ENCODE data around the gene RPAP3.

The RPAP3 gene

GRCh38 chr12:47721431-47721973 lies 15.7 kb upstream of the RPAP3 start:
- no peak for DNase-seq

DNA sequence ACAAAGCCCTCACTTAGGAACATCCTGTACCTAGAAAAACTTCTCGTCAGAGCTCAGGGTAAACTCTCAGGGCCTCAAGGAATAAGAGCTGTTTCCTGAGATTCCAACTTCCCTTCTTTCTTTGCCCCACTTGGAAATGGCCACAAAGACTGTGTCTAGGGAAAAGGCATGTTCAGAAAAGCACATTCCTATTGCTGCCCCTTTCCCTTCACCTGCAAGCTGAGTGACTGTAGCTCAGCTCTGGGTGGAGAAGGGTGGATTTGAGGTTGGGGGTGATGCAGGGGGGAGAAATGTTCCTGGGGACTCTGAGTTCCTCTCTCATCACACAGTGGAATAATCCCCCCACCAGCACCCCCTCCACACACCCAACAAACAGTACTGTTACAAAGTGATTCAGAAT lies 12.7 kb upstream of the RPAP3 start:
- no peak for DNase-seq

GRCh38 chr12:47717443-47718193 lies 11.8 kb upstream of the RPAP3 start:
- DNase-seq: peak; percentile 76 to 85 (median 80)

GRCh38 chr12:47717046-47717442 lies 11.2 kb upstream of the RPAP3 start:
- no peak for DNase-seq

- no peak for DNase-seq
These were observed 10.2 kb upstream of the RPAP3 start for GRCh38 chr12:47715877-47716548.

- peak; percentile 87 to 93 (median 90) for DNase-seq
These were observed 9.6 kb upstream of the RPAP3 start for GRCh38 chr12:47715393-47715876.

GRCh38 chr12:47714826-47715386 lies 9.1 kb upstream of the RPAP3 start:
- DNase-seq: peak; percentile 53 to 80 (median 74)

- no peak for DNase-seq
These were observed 6.3 kb upstream of the RPAP3 start for GRCh38 chr12:47712171-47712570.

- no peak for DNase-seq
These were observed 5.6 kb upstream of the RPAP3 start for GRCh38 chr12:47711448-47711847.

DNA sequence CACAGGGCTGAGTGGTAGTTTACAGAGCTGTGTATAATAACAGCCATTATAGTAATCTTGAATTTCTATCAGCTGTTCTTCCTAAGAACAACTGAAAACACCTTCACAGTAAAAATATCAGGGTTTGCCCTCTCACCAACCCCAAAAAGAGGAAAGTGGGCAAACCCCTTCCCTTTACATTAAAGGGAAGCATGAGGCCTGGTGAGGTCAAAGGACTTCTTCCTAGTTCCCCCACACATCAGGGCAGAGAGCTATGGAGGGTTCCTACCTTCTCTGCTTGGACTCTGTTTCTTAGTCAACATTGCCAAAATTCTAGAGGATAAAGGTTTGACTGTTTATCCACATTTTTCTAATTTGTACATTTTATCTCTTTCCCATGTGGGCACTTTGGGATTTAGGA lies 4.4 kb upstream of the RPAP3 start:
- peak; percentile 49 to 68 (median 65) for DNase-seq

DNA sequence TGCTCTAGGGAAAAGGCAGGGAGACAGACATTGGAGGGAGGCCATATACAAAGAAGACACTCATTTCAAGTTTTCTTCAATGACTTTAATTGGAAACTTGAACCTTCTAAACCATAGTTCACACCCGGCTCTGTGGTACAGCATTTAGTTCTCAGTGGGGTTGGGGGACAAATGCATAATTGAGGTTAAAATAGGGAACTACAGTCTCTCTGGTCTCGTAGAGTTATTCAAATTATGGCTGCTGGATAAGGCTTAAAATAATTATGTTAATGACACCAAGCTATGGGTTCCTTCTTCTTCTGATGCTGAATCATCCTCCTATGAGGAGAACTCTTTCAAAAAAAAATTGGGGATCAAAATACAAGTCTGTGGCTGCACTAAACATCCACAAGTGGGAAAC lies 3.8 kb upstream of the RPAP3 start:
- peak in 2 of 4 experiments; percentile 33 to 46 for DNase-seq

GRCh38 chr12:47709237-47709636 lies 3.4 kb upstream of the RPAP3 start:
- DNase-seq: peak in 1 of 4 experiments; percentile 22

DNA sequence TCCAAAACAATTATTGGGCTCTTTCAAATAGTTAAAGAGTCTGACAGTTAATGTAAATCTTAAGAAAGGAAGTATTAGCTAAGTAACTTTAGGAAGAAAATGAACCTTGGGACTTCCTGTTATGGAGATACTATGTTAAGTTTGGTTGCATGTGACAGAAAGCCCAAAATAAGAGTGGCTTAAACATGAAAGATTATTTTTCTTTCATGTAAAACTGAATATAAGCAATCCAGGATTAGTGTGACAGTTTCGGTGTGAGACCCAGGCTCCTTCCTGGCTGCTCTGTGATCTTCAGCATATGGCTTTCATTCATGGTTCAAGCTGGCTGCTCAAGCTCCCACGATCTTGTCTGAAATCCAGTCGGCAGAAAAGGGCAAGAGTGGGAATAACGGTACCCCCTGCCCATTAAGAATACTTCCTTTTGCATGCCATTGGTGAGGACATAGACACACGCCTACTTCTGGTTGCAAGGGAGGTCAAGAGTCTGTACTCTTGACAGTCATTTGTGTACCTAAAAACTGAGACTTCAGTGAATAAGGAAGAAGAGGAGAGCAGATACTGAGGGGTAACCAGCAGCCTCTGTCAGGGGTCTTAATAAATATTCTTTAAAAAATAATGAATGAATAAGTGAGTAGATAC lies 2.2 kb upstream of the RPAP3 start:
- peak; percentile 17 to 45 (median 38) for DNase-seq

DNA sequence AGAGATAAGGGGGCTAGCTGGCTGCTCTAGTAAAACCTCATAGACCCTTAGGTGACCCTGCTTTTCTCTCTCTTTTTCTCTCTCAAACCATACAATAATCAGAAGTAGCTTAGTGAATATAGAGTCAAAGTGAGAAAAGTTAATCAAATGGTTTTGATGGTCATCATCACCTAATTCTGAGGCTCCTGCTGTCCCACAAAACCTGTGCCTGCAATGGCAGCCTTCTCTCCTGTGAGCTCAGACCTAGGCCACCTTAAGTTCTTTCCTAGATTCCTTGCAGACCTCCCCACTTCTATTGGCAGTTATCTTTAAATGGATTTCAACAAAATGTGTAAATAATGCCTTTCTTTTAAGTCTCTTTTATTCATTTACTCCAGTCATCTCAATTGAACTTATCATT lies 1.5 kb upstream of the RPAP3 start:
- no peak for DNase-seq

GRCh38 chr12:47705229-47705565 lies 633 bp downstream of the RPAP3 start:
- DNase-seq: no peak

DNA sequence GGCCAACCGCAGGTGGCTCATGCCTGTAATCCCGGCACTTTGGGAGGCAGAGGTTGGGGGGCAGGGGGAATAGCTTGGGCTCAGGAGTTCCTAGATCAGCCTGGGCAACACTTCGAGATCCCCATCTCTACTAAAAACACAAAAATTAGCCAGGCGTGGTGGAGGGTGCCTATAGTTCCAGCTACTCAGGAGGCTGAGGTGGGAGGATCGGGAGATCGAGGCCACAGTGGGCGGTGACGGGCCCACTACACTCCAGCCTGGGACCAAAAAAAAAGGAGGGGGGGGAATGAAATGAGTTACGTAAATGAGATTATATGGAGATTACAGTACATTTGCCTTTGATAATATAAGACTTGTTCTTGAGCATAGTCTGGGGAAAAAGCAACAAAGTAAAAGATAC lies 1.1 kb downstream of the RPAP3 start:
- no peak for DNase-seq

- DNase-seq: no peak
These were observed 5.6 kb downstream of the RPAP3 start for GRCh38 chr12:47700263-47700662.

DNA sequence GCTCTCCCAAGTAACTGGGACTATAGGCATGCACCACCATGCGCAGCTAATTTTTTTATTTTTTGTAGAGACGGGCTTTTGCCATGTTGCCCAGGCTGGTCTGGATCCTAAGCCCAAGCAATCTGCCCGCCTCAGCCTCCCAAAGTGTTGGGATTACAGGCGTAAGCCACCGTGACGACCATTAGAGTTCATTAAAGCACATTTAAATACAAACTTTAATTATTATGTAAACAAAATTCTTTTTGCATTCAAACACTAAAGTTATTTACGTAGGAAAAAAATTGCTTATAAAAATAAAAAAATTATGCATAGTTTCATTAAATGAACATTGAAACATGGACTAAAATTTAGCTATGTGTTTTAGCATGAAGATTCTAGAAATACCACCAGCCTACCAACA lies 7.2 kb downstream of the RPAP3 start:
- DNase-seq: no peak

GRCh38 chr12:47698055-47698454 lies 7.8 kb downstream of the RPAP3 start:
- peak in 3 of 4 experiments; percentile 9 to 59 (median 57) for DNase-seq

GRCh38 chr12:47689215-47689614 lies 16.6 kb downstream of the RPAP3 start:
- no peak for DNase-seq

DNA sequence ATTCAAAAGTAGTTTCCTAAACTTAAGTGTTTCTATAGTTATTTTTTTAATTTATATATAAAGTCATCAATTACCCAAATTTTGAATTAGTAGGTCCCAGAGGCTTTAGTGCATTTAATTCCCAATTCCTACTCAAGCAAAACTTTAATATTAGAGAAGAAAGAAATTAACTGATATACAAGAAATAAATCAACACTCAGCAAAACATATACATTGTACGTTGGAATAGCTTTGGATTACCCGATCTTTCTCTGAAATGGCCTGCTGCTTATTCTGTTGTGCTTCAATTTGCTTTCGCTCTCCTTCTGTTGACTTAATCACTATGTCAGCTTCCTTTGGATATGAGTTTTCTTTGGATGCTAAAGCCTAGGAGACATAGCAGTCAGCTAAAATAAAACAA lies 18.2 kb downstream of the RPAP3 start:
- DNase-seq: no peak

- peak; percentile 15 to 64 (median 55) for DNase-seq
These were observed 19.1 kb downstream of the RPAP3 start for GRCh38 chr12:47686645-47687240.

GRCh38 chr12:47679785-47680184 lies 26.0 kb downstream of the RPAP3 start:
- no peak for DNase-seq

Measured in suppressor macrophage (primary cell).